Natural killer cell (primary cell): Measurements from ENCODE around the gene ROBO1. TPM values are rescaled to one million over a fixed set of nuclear protein-coding genes. Genes with fewer than 3 reads are reported as not detected.
"Not testable (repeated sequence)": the region's sequence is repeated elsewhere in the genome, so short reads cannot be mapped to it uniquely, and the experiment has no call there.

Experiments
- ATAC-seq, 3 donors: fragments of 150-1000 bp in 2 of 3; fragments of 200-7000 bp in 1 of 3; cut with Tn5 transposase; 1 replicate in 1 of 3; 2 replicates in 2 of 3; pipeline ENCODE4 v1.10.0; 2021; ENCODE audit warnings: mild to moderate bottlenecking in 2 of 3, moderate library complexity in 2 of 3
- DNase-seq, 2 donors: peaks; one replicate each; pipeline versions ENCODE4 v3.0.0 to v3.0.0-alpha.2; 2013 to 2021; ENCODE audit warnings: mixed read lengths in 1 of 2
- H3K27ac ChIP-seq: one replicate; pipeline ENCODE4 v1.5.1; 2013; ENCODE audit warnings: mild to moderate bottlenecking, low read length
- H3K27me3 ChIP-seq: one replicate; pipeline ENCODE4 v1.6.1; 2013; ENCODE audit warnings: low read length; ENCODE audit not compliant: control insufficient read depth, insufficient read depth
- H3K36me3 ChIP-seq: one replicate; pipeline ENCODE4 v1.6.1; 2013; ENCODE audit warnings: low read length; ENCODE audit not compliant: control insufficient read depth, insufficient read depth
- H3K4me1 ChIP-seq: one replicate; pipeline ENCODE4 v1.6.1; 2013; ENCODE audit warnings: low read length; ENCODE audit not compliant: control insufficient read depth, insufficient read depth
- H3K4me3 ChIP-seq: one replicate; pipeline ENCODE4 v1.5.1; 2013; ENCODE audit warnings: low read length
- H3K9me3 ChIP-seq: one replicate; pipeline ENCODE4 v1.6.1; 2013; ENCODE audit warnings: low read length; ENCODE audit not compliant: control insufficient read depth, insufficient read depth
- H3K27ac Mint-ChIP-seq, 2 donors: one replicate each; pipeline ENCODE4 v1.8.0; 2022; ENCODE audit warnings: mild to moderate bottlenecking in 2 of 2, mixed read lengths in 2 of 2, moderate library complexity in 1 of 2
- H3K27me3 Mint-ChIP-seq, 2 donors: one replicate each; pipeline ENCODE4 v1.8.0; 2022; ENCODE audit warnings: low read depth in 2 of 2, mixed read lengths in 2 of 2
- H3K36me3 Mint-ChIP-seq: one replicate; pipeline ENCODE4 v1.8.0; 2022; ENCODE audit warnings: mixed read lengths
- H3K4me1 Mint-ChIP-seq, 2 donors: one replicate each; pipeline ENCODE4 v1.8.0; 2022; ENCODE audit warnings: mixed read lengths in 2 of 2
- H3K4me3 Mint-ChIP-seq: one replicate; pipeline ENCODE4 v1.8.0; 2022; ENCODE audit warnings: mild to moderate bottlenecking, moderate library complexity, mixed read lengths
- H3K9me3 Mint-ChIP-seq, 2 donors: one replicate each; pipeline ENCODE4 v1.8.0; 2022; ENCODE audit warnings: mixed read lengths in 2 of 2
- WGBS: methylation state at CpG from one replicate; pipeline ENCODE4 v1.1.7; 2013; ENCODE audit warnings: missing lambda C conversion rate; ENCODE audit not compliant: insufficient coverage; 5-methylcytosine and 5-hydroxymethylcytosine counted together
- intact Hi-C: fragments of 100-400 bp; cut with micrococcal nuclease; formaldehyde crosslinking; loops from one replicate; pipeline ENCODE4 v1.14.2; 2022
- total RNA-seq, 4 donors: library from RNA; stranded (reverse); fragments of 120-200 nt in 1 of 4; gene quantifications; one replicate each; pipeline versions ENCODE4 v1.2.3 to v1.2.4, GENCODE V29; 2013 to 2022
- TF ChIP-seq, protein P1 (sequence below): fragments of 200-600 bp; IDR thresholded peaks from one replicate; pipeline ENCODE4 v1.8.0; 2022; ENCODE audit warnings: antibody characterized with exemption

Gene ROBO1
- total RNA-seq, 3 donors from 2014 or later (not counting 1 experiment from before 2014, with no cell fraction given): 0.07 TPM; not detected in 2

DNA sequence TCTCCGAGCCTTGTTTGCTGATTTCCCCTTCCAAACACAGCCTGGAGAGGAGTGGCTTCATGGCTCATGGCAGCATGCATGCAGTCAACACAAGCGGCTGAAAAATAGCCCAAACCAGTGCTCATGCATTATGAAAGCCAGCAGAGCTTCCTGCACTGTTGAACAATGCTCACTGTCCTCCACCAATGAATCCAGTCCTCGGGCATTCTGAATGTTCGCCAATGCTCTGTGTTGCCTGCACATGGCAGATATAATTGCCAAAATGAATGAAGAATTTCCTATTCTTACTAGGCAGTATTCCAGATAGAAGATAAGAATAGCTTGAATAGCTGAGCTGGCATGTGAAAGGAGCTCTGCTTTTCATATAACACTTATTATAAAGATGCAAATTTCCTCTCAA lies 252.7 kb downstream of the ROBO1 start:
- H3K27me3 ChIP-seq: no peaks in the 10 kb centered on the region
- intact Hi-C loops: no loop called here

DNA sequence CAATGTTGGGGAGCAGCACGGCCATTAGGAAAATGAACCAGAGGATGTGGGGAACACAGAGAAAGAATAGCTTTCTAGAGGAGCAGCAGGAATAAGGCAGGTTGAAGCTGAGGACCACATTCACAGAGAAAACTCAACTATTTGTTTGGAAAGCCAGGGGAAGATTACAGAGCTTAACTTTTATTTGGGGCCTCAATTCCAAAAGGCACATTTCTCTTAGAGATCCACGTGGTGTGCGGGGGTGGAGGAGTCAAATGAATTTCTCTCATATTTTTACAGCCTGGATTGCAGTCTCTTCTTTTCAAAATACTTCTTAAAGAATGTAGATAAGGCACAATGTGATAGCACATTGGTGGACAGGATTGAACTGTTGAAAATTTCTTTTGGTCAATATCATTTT lies 253.7 kb downstream of the ROBO1 start:
- Mint-ChIP-seq H3K27me3 (no peaks in the 10 kb centered on the region), H3K4me3 (no peak overlapping the region), H3K9me3 (peaks cover 3 to 11% of the 10 kb centered on the region in 2 donors), H3K4me1 (no peaks in the 10 kb centered on the region), H3K27ac (no peak overlapping the region), H3K36me3 (no peaks in the 10 kb centered on the region)
- TF ChIP-seq, protein P1, sequence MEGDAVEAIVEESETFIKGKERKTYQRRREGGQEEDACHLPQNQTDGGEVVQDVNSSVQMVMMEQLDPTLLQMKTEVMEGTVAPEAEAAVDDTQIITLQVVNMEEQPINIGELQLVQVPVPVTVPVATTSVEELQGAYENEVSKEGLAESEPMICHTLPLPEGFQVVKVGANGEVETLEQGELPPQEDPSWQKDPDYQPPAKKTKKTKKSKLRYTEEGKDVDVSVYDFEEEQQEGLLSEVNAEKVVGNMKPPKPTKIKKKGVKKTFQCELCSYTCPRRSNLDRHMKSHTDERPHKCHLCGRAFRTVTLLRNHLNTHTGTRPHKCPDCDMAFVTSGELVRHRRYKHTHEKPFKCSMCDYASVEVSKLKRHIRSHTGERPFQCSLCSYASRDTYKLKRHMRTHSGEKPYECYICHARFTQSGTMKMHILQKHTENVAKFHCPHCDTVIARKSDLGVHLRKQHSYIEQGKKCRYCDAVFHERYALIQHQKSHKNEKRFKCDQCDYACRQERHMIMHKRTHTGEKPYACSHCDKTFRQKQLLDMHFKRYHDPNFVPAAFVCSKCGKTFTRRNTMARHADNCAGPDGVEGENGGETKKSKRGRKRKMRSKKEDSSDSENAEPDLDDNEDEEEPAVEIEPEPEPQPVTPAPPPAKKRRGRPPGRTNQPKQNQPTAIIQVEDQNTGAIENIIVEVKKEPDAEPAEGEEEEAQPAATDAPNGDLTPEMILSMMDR: no peak
- Histone ChIP-seq H3K36me3 (no peaks in the 10 kb centered on the region), H3K9me3 (no peaks in the 10 kb centered on the region), H3K27ac (no peak overlapping the region), H3K27me3 (no peaks in the 10 kb centered on the region), H3K4me3 (no peak overlapping the region), H3K4me1 (no peaks in the 10 kb centered on the region)
- no peak for ATAC-seq
- intact Hi-C loops: no loop called here
- DNase-seq: no peak
- WGBS: 63% methylated on average over 2 of the region's 3 CpGs

More for the DNA sequence above, 252.7 kb downstream of the ROBO1 start:
- Mint-ChIP-seq H3K27ac (no peak overlapping the region), H3K4me3 (no peak overlapping the region), H3K4me1 (no peaks in the 10 kb centered on the region), H3K9me3 (peaks cover 2 to 11% of the 10 kb centered on the region in 2 donors), H3K27me3 (no peaks in the 10 kb centered on the region), H3K36me3 (no peaks in the 10 kb centered on the region)
- Histone ChIP-seq H3K36me3 (no peaks in the 10 kb centered on the region), H3K9me3 (no peaks in the 10 kb centered on the region), H3K4me3 (no peak overlapping the region), H3K4me1 (no peaks in the 10 kb centered on the region), H3K27ac (no peak overlapping the region)
- DNase-seq (no peak), ATAC-seq (no peak)
- TF ChIP-seq, protein P1: no peak
- WGBS: 69% methylated on average over 4 of the region's 4 CpGs

DNA sequence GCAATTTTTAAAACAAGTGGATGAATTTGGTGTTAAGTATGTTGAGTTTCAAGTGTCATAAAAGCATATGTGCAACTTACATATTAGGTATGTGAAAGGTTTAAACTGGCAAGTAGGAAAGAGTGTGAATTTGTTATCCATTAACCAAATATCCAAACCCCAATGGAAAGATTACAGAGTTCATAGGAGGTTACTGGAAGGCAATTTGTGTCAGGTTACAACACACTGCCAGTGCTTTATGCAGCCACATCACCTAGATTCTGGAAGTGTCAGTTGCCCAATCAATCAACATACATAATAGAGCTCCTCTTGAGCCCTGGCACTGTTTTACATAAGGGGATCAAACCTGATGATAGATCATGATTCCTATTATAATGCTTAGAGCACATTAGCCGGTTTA lies 261.0 kb downstream of the ROBO1 start:
- no peaks in the 10 kb centered on the region for H3K27me3 Mint-ChIP-seq
- no peak overlapping the region for H3K27ac Mint-ChIP-seq
- no peak for DNase-seq
- Histone ChIP-seq H3K4me1 (no peaks in the 10 kb centered on the region), H3K27me3 (no peaks in the 10 kb centered on the region), H3K27ac (no peak overlapping the region), H3K9me3 (no peaks in the 10 kb centered on the region), H3K4me3 (no peak overlapping the region), H3K36me3 (no peaks in the 10 kb centered on the region)
- no peak for ATAC-seq
- H3K9me3 Mint-ChIP-seq: peaks cover 8 to 12% of the 10 kb centered on the region in 2 donors
- H3K4me1 Mint-ChIP-seq: no peaks in the 10 kb centered on the region
- intact Hi-C loops: no loop called here
- TF ChIP-seq, protein P1: no peak
- WGBS: 100% methylated on average over 1 of the region's 1 CpG
- no peaks in the 10 kb centered on the region for H3K36me3 Mint-ChIP-seq
- H3K4me3 Mint-ChIP-seq: no peak overlapping the region

DNA sequence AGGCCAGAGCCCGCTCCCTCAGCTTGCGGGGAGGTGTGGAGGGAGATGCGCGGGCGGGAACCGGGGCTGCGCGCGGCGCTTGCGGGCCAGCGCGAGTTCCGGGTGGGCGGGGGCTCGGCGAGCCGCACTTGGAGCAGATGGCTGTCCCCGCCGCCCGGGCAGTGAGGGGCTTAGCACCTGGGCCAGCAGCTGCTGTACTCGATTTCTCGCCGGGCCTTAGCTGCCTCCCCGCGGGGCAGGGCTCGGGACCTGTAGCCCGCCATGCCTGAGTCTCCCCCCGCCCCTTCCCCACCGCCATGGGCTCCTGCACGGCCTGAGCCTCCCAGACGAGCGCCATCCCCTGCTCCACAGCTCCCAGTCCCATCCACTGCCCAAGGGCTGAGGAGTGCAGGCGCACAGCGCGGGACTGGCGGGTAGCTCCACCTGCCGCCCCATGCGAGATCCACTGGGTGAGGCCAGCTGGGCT lies 265.5 kb downstream of the ROBO1 start:
- peaks cover 12 to 13% of the 10 kb centered on the region in 2 donors for H3K9me3 Mint-ChIP-seq
- H3K36me3 ChIP-seq, H3K27me3 ChIP-seq, DNase-seq, H3K27me3 Mint-ChIP-seq, H3K27ac Mint-ChIP-seq, H3K36me3 Mint-ChIP-seq, ATAC-seq, H3K4me3 ChIP-seq, H3K27ac ChIP-seq, H3K9me3 ChIP-seq, intact Hi-C loops, H3K4me1 Mint-ChIP-seq, H3K4me1 ChIP-seq, H3K4me3 Mint-ChIP-seq: not testable (repeated sequence)
- WGBS: 93% methylated on average over 38 of the region's 39 CpGs
